T-cell (primary cell): ENCODE results near the gene ACAN. TPM values are rescaled to one million over a fixed set of nuclear protein-coding genes. Genes with fewer than 3 reads are reported as not detected.

Experiments used
- ATAC-seq, 4 experiments: fragments of 200-7000 bp in 3 of 4; fragments of 150-1000 bp in 1 of 4; cut with Tn5 transposase; replicated peaks in 1 of 4; 1 replicate in 3 of 4; 2 replicates in 1 of 4; pipeline ENCODE4 v1.10.0; 2021; ENCODE audit warnings: moderate library complexity in 3 of 4, mild to moderate bottlenecking in 2 of 4, moderate number of reproducible peaks in 1 of 4
- CTCF ChIA-PET, 2 donors: fragments of 300-600 bp; sonication (Branson Sonifier 250); formaldehyde crosslinking; loops; one replicate each; lab custom pipeline; 2022; ENCODE audit warnings: antibody characterized with exemption in 2 of 2; lab: Charles Lee
- POLR2A ChIA-PET, 2 donors: fragments of 300-600 bp; sonication (Branson Sonifier 250); formaldehyde crosslinking; loops; one replicate each; lab custom pipeline; 2022; ENCODE audit warnings: antibody characterized with exemption in 2 of 2; lab: Charles Lee
- DNase-seq, 35 experiments: peaks; one replicate each; pipeline versions ENCODE4 v3.0.0 to v3.0.0-alpha.2; 2013 to 2023
- H3K27ac ChIP-seq: one replicate; pipeline ENCODE4 v1.5.1; 2013; ENCODE audit warnings: low read length
- H3K27me3 ChIP-seq, 2 experiments: replicated peaks in 1 of 2; 1 replicate in 1 of 2; 2 replicates in 1 of 2; pipeline versions ENCODE4 v1.6.1 to v1.7.0; 2013; ENCODE audit warnings: low read length in 1 of 2, mixed read lengths in 1 of 2; ENCODE audit not compliant: control insufficient read depth in 2 of 2, insufficient read depth in 2 of 2; ENCODE audit errors: extremely low read depth in 1 of 2
- H3K36me3 ChIP-seq, 2 donors: 1 replicate in 1 of 2; 2 replicates in 1 of 2; pipeline versions ENCODE4 v1.6.1 to v1.7.0; 2013; ENCODE audit warnings: low read length in 1 of 2; ENCODE audit not compliant: control insufficient read depth in 2 of 2, insufficient read depth in 1 of 2; ENCODE audit errors: extremely low read depth in 1 of 2
- H3K4me1 ChIP-seq, 2 experiments: 1 replicate in 1 of 2; 2 replicates in 1 of 2; pipeline versions ENCODE4 v1.6.1 to v1.7.0; 2013; ENCODE audit warnings: low read length in 2 of 2, mixed read lengths in 1 of 2; ENCODE audit not compliant: insufficient read depth in 2 of 2, control insufficient read depth in 1 of 2; ENCODE audit errors: extremely low read depth in 1 of 2
- H3K4me3 ChIP-seq, 2 donors: 1 replicate in 1 of 2; 2 replicates in 1 of 2; pipeline versions ENCODE4 v1.5.1 to v1.7.0; 2013; ENCODE audit warnings: mild to moderate bottlenecking in 2 of 2, low read length in 1 of 2, moderate library complexity in 1 of 2; ENCODE audit not compliant: control insufficient read depth in 1 of 2; ENCODE audit errors: extremely low read depth in 1 of 2
- H3K9me3 ChIP-seq: 2 replicates; pipeline ENCODE4 v1.7.0; 2013
- H3K27ac Mint-ChIP-seq, 2 donors: one replicate each; pipeline ENCODE4 v1.8.0; 2020 to 2021; ENCODE audit warnings: mild to moderate bottlenecking in 2 of 2, mixed read lengths in 2 of 2
- H3K27me3 Mint-ChIP-seq, 2 donors: one replicate each; pipeline ENCODE4 v1.8.0; 2021 to 2022; ENCODE audit warnings: mixed read lengths in 2 of 2
- H3K36me3 Mint-ChIP-seq: one replicate; pipeline ENCODE4 v1.8.0; 2021; ENCODE audit warnings: mixed read lengths
- H3K4me1 Mint-ChIP-seq, 3 donors: one replicate each; pipeline ENCODE4 v1.8.0; 2020 to 2022; ENCODE audit warnings: mixed read lengths in 3 of 3, mild to moderate bottlenecking in 1 of 3
- H3K4me3 Mint-ChIP-seq, 3 donors: one replicate each; pipeline ENCODE4 v1.8.0; 2020 to 2022; ENCODE audit warnings: mild to moderate bottlenecking in 3 of 3, mixed read lengths in 3 of 3, moderate library complexity in 3 of 3
- H3K9me3 Mint-ChIP-seq, 3 donors: one replicate each; pipeline ENCODE4 v1.8.0; 2020 to 2022; ENCODE audit warnings: mixed read lengths in 3 of 3
- WGBS: methylation state at CpG from one replicate; pipeline ENCODE4 v1.1.5; 2013; ENCODE audit warnings: missing lambda C conversion rate; ENCODE audit not compliant: insufficient coverage; 5-methylcytosine and 5-hydroxymethylcytosine counted together
- total RNA-seq, 35 experiments: library from RNA in 6 of 35; stranded (reverse) in 6 of 35; fragments of 120-200 nt in 1 of 35; gene quantifications; one replicate each; pipeline versions ENCODE4 v1.2.1 to v1.2.4 and lab custom pipeline; 2013 to 2026

The ACAN gene
- total RNA-seq, 5 donors from 2014 or later (not counting 1 experiment from before 2014, with no cell fraction given), result not detected

DNA sequence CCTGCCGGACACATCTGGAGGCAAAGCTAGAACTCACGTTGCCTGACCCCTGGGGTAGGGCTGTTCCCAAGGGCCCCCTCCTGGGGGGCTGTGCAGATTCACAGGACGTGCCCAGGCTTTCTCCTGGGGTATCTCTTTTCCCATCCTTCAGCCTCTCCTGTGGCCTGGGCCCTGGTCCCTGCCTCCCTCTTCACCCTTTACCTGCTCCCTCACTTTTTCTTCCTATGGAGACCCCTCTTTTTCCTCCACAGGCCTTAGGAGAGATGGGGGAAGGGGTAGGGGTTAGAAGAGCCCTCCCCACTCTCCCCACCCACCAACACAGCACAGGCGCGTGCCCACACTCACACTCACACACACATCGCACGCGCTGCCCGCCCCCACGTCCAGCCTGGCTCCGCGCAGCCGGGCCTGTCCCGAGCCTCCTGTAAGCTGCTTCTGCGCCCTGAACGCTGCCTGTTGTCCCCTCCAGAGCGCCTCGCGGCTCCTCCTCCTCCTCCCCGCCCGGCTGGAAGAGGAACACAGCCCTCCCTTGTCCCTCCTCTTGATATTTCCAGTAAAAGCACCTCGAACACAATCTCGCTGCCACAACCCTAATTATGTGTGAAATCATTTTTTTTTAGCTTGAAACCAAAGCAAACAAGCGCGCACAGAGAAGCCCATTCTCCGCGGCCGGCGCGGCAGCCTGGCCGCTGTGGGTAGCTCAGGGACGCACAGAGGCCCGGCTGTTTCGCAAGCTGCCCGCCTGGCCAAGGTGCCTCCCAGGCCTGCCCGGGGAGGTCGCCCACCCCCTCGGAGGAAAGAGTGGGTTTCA is 33.9 kb upstream of the ACAN start:
- Mint-ChIP-seq H3K27ac (no peak overlapping the region), H3K27me3 (peaks cover 24 to 38% of the 10 kb centered on the region in 2 donors), H3K4me3 (no peak overlapping the region), H3K9me3 (peaks cover 0 to 13% (median 6%) of the 10 kb centered on the region in 3 donors), H3K36me3 (peaks cover 5% of the 10 kb centered on the region), H3K4me1 (peaks cover 0 to 5% (median 0%) of the 10 kb centered on the region in 3 donors)
- POLR2A ChIA-PET, result no interaction called here
- ATAC-seq (no peak), DNase-seq (no peak)
- WGBS, result 22% methylated on average over 28 of the region's 38 CpGs
- Histone ChIP-seq H3K4me1 (no peaks in the 10 kb centered on the region), H3K4me3 (no peak overlapping the region), H3K36me3 (no peaks in the 10 kb centered on the region), H3K27me3 (peaks cover 2 to 26% of the 10 kb centered on the region in 2 experiments), H3K9me3 (peaks cover 3% of the 10 kb centered on the region), H3K27ac (no peak overlapping the region)
- CTCF ChIA-PET, result no interaction called here

DNA sequence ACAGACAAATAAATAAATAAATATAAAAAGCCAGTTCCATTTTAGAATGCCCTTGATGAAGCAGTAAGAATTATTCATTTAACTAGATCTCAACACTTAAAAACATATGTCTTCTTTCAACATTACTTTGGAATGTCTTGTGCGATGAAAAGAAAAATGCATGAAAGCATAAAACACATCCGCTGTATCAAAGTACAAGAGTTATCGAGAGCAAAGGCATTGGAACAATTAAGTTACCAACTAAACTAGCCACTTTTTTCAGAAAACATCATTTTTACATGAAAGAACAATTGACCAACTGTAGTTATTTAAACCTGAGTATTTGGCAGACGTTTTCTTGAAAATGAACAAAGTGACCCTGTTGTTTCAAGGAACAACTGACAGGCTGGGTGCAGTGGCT is 27.5 kb upstream of the ACAN start:
- WGBS, result 100% methylated on average over 2 of the region's 4 CpGs
- ChIA-PET POLR2A (no interaction called here), CTCF (no interaction called here)
- Histone ChIP-seq H3K4me3 (no peak overlapping the region), H3K27ac (no peak overlapping the region), H3K4me1 (no peaks in the 10 kb centered on the region), H3K36me3 (no peaks in the 10 kb centered on the region), H3K9me3 (no peaks in the 10 kb centered on the region), H3K27me3 (peaks cover 0 to 15% of the 10 kb centered on the region in 2 experiments)
- no peak overlapping the region for H3K4me3 Mint-ChIP-seq
- H3K36me3 Mint-ChIP-seq, result no peaks in the 10 kb centered on the region
- no peak overlapping the region for H3K27ac Mint-ChIP-seq
- H3K4me1 Mint-ChIP-seq, result no peaks in the 10 kb centered on the region
- H3K9me3 Mint-ChIP-seq, result peaks cover 0 to 13% (median 3%) of the 10 kb centered on the region in 3 donors
- DNase-seq (no peak), ATAC-seq (no peak)
- H3K27me3 Mint-ChIP-seq, result peaks cover 17 to 18% of the 10 kb centered on the region in 2 donors

DNA sequence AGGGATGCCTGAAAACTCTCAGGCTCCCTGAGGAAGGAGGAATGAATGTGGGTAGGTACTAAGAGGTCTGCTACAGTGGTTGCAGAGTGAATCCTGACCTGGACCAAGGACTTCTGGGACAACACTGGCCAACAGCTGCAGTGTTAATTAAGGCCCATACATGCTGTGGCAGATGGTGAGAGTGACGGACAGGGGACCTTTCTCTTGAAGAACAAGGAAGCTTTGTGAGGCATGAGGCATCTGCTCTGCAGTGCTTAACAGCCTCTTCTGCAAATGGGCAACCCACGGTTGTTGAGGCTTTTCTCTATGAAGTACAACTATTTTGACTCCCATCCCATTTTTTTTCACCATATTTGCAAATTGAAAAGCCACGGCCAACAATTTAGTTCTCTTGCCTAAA is 26.6 kb upstream of the ACAN start:
- WGBS, result 84% methylated on average over 3 of the region's 3 CpGs
- no peaks in the 10 kb centered on the region for H3K36me3 ChIP-seq
- H3K4me1 Mint-ChIP-seq, result no peaks in the 10 kb centered on the region
- H3K4me3 ChIP-seq, result no peak overlapping the region
- H3K27me3 ChIP-seq, result peaks cover 0 to 19% of the 10 kb centered on the region in 2 experiments
- ChIA-PET POLR2A (no interaction called here), CTCF (no interaction called here)
- no peak overlapping the region for H3K27ac Mint-ChIP-seq
- no peak for ATAC-seq
- no peak overlapping the region for H3K4me3 Mint-ChIP-seq
- peaks cover 0 to 8% (median 3%) of the 10 kb centered on the region in 3 donors for H3K9me3 Mint-ChIP-seq
- H3K9me3 ChIP-seq, result no peaks in the 10 kb centered on the region
- H3K4me1 ChIP-seq, result no peaks in the 10 kb centered on the region
- DNase-seq, result no peak
- H3K36me3 Mint-ChIP-seq, result no peaks in the 10 kb centered on the region
- H3K27me3 Mint-ChIP-seq, result peaks cover 12 to 15% of the 10 kb centered on the region in 2 donors
- no peak overlapping the region for H3K27ac ChIP-seq

DNA sequence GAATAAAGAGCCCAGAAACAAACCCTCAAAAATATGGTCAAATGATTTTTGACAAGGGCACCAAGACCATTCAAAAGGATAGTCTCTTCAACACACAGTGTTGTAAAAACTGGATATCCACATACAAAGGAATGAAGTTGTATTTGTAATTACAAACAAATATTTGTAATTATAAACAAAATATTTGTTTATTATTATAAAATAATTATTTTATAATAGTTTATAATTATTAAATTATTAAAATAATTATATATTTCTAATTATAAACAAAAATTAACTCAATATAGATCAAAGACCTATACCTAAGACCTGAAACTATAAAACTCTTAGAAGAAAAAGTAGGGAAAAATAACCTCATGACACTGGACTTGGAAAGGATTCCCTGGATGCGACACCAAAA is 23.3 kb upstream of the ACAN start:
- Histone ChIP-seq H3K9me3 (no peaks in the 10 kb centered on the region), H3K27me3 (peaks cover 0 to 11% of the 10 kb centered on the region in 2 experiments), H3K4me3 (no peak overlapping the region), H3K4me1 (no peaks in the 10 kb centered on the region), H3K36me3 (no peaks in the 10 kb centered on the region), H3K27ac (no peak overlapping the region)
- H3K4me3 Mint-ChIP-seq, result no peak overlapping the region
- no CpG with 5 or more reads among the region's 1 CpG for WGBS
- H3K27me3 Mint-ChIP-seq, result peaks cover 10 to 17% of the 10 kb centered on the region in 2 donors
- no peak overlapping the region for H3K27ac Mint-ChIP-seq
- DNase-seq, result no peak
- ChIA-PET CTCF (no interaction called here), POLR2A (no interaction called here)
- no peak for ATAC-seq
- no peaks in the 10 kb centered on the region for H3K36me3 Mint-ChIP-seq
- peaks cover 0 to 8% (median 3%) of the 10 kb centered on the region in 3 donors for H3K9me3 Mint-ChIP-seq
- no peaks in the 10 kb centered on the region for H3K4me1 Mint-ChIP-seq

DNA sequence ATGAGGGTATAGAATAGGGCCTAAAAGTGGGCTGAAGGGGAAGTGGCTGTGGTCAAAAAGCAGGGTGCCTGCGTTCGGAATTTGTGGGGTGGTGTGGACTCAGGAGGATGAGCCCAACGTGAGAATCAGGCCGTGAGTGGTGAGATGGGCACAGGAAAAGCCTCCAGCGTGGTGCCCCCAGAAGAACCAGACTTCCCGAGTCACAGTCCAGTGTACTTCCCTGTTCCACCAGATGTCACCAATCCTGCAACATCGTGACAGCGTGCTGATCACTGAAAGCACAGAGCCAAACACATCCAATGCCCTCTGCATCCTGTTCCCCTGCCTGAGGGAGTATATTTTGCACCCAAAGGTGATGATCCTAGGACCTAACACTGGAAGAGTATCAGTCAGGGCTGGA is 20.8 kb upstream of the ACAN start:
- no peak for ATAC-seq
- POLR2A ChIA-PET, result no interaction called here

DNA sequence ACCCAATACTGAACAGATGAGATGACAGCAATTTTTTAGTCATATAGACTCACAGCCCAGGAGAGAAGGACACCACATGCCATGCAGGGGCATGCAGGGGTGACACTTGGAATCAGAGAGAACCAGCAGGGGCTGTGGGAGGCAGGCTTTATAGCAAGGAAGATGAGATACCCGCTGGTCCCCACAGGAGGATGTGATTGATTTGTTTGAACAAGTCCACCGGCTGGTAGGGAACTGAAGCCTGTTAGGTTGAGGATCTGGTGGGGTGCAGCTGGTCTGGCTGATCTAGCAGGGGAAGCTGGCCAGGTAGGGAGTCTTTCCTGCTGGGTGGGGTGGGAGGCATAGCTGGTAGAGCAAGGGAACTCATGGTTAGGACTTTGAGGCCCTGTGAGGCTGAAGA is 18.0 kb upstream of the ACAN start:
- Histone ChIP-seq H3K9me3 (no peaks in the 10 kb centered on the region), H3K27ac (no peak overlapping the region), H3K4me1 (no peaks in the 10 kb centered on the region), H3K4me3 (no peak overlapping the region), H3K27me3 (peaks cover 0 to 3% of the 10 kb centered on the region in 2 experiments), H3K36me3 (no peaks in the 10 kb centered on the region)
- WGBS, result 63% methylated on average over 2 of the region's 2 CpGs
- H3K4me1 Mint-ChIP-seq, result no peaks in the 10 kb centered on the region
- DNase-seq (no peak), ATAC-seq (no peak)
- peaks cover 0 to 16% of the 10 kb centered on the region in 2 donors for H3K27me3 Mint-ChIP-seq
- H3K9me3 Mint-ChIP-seq, result no peaks in the 10 kb centered on the region
- H3K36me3 Mint-ChIP-seq, result no peaks in the 10 kb centered on the region
- H3K4me3 Mint-ChIP-seq, result no peak overlapping the region
- no peak overlapping the region for H3K27ac Mint-ChIP-seq
- ChIA-PET POLR2A (no interaction called here), CTCF (no interaction called here)

More for the DNA sequence above, 20.8 kb upstream of the ACAN start:
- CTCF ChIA-PET, result no interaction called here
- H3K36me3 Mint-ChIP-seq, result no peaks in the 10 kb centered on the region
- Histone ChIP-seq H3K4me3 (no peak overlapping the region), H3K9me3 (no peaks in the 10 kb centered on the region), H3K27ac (no peak overlapping the region), H3K4me1 (no peaks in the 10 kb centered on the region), H3K36me3 (no peaks in the 10 kb centered on the region), H3K27me3 (peaks cover 0 to 11% of the 10 kb centered on the region in 2 experiments)
- no peak overlapping the region for H3K4me3 Mint-ChIP-seq
- DNase-seq, result no peak
- no peaks in the 10 kb centered on the region for H3K9me3 Mint-ChIP-seq
- no peak overlapping the region for H3K27ac Mint-ChIP-seq
- H3K27me3 Mint-ChIP-seq, result peaks cover 5 to 19% of the 10 kb centered on the region in 2 donors
- no peaks in the 10 kb centered on the region for H3K4me1 Mint-ChIP-seq
- WGBS, result 47% methylated on average over 3 of the region's 8 CpGs
